Suppressor macrophage treated with lipopolysaccharide for 4 hours (primary cell): ENCODE measurements around the gene M6PR.
"Not testable (repeated sequence)": the region's sequence is repeated elsewhere in the genome, so short reads cannot be mapped to it uniquely, and the experiment has no call there.

Source experiments
- DNase-seq: peaks from one replicate; pipeline ENCODE4 v3.0.0-alpha.2; 2020

The M6PR gene

DNA sequence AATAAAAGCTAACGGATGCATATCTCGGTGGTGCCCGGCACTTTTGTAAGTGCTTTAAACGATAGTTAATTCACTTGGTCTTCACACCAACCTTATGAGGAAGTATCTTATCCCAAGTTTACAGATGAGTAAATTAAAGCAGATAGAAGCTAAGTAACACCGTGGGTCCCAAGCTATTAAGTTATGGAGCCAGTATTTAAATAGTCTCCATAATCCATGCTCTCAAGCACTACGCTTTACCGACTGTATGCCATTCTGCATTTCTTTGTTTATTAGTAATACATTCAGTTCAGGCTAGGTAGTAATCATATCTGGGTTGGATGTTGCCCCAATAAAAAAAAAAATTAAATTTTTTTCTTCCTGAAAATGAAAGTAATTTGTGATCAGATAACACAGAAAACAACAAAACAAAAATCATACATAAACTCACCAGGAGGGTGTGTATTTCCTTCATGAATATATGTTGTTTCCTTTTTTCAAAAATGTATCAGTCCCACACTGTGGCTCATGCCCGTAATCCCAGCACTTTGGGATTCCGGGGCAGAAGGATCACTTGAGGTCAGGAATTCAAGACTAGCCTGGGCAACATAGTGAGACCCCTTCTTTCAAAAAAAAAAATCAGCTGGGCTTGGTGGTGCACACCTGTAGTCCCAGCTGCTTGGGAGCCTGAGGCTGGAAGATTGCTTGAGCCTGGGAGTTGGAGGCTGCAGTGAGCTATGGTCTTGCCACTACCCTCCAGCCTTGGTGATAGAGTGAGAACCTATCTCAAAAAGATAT, 1.4 kb upstream of the M6PR start:
- DNase-seq = peak; percentile 23

DNA sequence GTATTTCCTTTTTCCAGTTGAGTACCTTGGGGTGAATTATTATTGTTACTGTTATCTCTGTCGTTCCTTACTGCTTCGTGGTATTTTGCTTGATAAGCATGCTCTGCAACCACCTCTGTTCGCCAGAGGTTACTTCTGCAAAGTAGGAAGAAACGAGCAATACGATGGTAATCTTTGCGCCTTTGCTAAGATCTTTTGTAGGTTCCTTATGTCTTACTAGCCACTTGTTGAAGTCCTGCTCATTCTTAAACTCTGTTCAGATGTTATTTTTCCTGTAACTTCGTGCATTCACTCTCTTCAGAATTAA, 729 bp upstream of the M6PR start:
- DNase-seq = no peak

DNA sequence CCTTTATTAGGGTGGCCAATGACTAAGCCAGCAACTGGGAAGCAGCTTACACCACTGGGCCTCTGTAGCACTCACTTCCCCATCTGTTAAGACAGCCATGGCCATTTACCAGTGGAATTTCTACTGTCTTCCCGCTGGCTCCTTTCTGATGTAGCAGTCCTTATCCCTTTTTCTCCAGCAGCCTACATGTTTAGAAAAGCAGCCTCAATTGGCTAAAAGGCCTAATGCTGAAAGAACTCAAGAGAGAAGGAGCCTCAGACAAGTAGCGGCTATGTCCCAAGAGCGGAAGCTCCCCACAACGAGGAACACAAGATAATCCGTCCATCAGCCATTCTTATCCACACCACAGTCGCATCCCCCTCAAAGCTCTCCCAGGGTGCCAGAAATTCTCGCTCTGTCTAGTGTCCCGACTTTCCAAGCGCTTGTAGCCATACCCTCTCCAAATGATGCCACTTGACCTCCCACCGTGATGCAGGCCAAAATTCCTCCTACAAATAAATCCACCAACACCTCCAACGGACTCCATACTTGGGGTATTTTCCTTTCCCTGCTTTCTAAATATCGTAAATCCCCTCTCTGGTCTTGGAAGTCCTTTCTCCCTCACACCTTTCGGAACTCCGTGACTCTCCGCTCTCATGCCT, 624 bp downstream of the M6PR start:
- DNase-seq = peak; percentile 81

DNA sequence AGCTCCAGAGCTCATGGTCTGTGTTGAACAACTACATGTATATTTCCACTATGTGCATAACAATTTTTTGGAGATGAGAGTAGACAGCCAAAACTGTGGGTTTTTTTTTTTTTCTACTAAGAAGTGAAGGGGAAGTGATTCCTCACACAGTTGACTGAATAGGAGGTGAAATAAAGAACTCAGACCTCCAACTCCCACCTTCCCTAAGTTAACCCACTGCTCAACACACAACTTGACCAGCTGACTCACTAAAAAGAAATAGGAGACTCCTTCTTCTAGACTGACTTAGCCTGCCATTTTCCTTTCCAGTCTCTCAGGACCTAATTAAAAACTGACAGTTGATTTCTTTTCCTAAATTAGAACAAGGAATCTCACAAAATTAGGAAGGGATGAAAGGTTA, 1.7 kb downstream of the M6PR start:
- peak; percentile 54 for DNase-seq

DNA sequence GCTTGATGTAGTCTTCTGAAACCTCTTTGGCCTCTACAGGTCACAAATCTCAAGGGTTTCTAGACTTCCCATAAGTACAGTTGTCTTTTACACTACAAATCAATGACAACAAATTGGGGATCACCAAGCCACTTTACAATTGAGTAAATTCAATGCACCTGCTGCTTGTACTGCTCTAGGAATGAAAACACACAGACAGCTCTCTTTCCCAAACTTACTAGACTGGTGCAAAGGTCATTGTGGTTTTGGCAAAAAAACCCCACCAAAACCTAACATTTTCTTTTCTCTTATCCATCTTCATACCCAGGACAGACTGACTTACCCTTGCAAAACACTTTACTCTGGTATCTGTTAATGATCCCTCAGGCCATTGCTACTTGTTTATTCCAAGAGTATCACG, 2.7 kb downstream of the M6PR start:
- no peak for DNase-seq

DNA sequence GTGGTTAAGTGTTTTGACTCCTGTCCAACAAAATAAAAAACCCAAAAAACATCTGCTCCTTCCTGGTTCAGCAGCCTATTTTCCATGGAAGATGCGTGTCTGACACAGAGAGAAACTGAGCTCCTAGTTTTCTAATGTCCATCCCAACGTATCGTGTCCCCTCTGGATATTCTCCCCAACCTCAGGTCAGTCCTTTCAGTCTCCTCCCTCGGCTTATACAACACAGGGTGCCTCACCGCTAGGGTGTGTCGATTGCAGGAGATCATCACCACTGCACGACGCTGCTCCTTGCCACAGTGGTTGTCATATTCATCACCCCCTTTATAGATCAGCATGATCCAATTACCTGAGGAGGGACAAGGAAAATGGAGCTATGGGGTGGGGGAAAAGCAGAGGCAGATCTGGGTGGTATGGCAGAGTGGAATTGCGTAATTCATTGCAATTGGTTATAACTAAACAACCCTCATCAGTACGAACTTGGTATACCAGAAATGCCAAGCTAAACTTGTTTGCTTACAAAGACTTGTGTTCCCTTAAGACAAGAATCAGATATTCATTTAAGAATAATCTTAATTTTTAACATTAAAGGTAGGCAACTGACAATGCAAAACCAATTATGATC, 5.8 kb downstream of the M6PR start:
- no peak for DNase-seq

DNA sequence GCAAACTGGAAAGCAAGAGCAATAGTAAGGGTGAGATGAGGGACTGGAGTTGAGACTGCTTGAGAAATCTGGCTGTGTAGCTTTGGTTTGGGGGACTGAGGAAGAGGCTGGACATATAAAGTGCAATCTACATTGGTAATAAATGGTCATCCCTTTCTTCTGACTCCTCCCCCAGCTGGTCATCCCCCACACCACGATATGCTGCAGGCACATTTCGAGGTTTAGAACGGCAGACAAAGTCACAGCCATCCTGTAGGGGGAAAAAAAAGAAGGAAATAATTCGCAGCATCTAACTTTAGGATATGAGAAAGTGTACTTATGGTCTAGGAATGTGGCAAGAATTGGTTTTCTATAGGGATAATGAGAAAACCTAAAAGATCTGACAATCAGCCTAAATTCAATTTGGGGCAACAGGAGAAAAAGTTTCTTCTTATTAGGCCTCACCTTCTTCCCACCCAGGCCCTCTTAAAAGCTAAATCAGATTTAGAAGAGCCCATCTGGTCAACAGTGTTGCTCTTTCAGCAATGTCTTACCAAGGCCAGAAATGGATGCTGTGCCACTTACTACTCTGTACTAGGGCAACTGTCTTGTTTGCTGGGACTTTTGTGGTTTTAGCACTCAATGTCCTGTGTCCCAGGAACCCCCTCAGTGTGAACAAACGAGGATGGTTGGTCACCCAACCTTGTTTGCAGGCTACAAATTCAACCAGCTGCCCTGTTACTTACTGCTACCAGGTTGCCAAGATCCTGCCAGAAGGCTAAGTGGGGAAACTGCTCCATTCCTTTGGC, 7.6 kb downstream of the M6PR start:
- DNase-seq = no peak

DNA sequence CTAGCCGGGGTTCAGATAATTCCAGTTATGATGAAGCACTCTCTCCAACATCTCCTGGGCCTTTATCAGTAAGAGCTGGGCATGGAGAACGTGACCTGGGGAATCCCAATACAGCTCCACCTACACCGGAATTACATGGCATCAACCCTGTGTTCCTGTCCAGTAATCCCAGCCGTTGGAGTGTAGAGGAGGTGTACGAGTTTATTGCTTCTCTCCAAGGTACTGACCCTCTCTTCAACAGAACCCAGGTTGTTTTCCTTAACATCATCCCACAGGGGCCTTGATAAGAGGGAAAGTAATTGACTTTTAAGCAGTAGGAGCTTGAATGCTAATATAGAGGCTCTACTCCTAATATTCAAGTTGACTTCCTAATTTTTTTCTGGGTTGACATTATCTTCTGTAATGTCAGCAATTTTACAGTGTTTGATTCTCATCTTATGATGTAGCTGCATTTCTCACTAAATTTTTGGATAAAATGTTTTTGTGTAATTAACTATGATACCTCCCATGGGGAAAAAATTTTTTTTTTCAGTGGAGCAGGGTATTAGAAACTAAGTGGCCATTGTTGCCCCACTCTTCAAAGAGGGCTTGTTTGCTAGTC, 11.5 kb downstream of the M6PR start:
- not testable (repeated sequence) for DNase-seq

DNA sequence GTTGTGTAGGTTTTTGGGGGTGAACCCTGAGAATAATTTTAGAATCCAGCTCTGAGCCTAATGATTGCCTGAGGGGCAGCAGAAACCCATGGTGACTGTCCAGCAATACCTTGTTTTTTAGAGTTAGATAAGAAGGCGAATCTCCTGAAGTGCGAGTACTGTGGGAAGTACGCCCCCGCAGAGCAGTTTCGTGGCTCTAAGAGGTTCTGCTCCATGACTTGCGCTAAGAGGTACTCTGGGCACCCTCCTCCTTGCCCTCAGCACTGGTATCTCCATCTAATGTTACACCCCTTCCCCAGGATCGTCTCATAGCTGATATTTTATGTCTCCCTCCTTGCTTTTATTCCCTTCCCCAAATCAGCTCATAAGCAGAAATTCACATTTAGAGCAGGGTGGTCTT, 12.7 kb downstream of the M6PR start:
- no peak for DNase-seq

DNA sequence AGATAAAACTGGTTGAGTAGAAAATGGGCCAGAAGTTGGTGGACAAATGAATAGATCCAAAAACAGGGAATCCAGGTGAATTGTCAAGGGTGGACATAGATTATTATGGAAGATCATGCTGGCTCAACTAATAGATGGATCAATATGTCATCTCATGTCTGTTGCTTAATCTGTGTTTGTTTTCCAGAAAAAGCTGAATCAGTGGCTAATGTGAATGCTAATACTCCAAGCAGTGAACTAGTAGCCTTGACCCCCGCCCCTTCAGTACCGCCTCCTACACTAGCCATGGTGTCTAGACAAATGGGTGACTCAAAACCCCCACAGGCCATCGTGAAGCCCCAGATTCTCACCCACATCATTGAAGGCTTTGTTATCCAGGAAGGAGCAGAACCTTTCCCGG, 15.4 kb downstream of the M6PR start:
- not testable (repeated sequence) for DNase-seq

DNA sequence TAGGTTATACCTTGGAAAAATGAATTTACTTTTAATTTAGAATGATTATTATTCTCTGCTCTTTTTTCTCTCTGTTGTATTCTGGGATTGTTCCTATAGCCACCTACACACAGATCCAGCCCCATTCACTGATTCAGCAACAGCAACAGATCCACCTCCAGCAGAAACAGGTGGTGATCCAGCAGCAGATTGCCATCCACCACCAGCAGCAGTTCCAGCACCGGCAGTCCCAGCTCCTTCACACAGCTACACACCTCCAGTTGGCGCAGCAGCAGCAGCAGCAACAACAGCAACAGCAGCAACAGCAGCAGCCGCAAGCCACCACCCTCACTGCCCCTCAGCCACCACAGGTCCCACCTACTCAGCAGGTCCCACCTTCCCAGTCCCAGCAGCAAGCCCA, 17.0 kb downstream of the M6PR start:
- DNase-seq = not testable (repeated sequence)

DNA sequence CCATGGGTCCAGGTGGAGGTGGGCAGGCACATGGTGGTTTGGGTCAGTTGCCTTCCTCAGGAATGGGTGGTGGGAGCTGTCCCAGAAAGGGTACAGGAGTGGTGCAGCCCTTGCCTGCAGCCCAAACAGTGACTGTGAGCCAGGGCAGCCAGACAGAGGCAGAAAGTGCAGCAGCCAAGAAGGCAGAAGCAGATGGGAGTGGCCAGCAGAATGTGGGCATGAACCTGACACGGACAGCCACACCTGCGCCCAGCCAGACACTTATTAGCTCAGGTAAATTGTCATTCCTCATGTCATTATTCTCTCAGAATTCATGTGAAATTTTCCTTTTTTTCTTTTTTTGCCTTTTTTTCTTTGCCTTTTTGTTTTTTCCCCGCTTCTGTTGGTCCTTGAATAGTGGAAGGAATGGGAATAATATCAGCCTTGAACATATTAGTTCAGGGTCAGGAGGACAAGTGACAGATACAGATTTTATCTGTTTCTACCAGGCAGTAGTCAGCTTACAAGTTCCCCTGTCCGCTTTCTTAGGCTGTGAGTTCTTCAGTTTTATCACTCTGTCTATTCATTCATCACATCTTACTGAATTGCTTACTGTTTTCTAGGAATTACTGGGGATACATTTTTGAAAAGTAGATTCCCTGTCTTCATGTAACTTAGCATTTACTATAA, 18.7 kb downstream of the M6PR start:
- not testable (repeated sequence) for DNase-seq

DNA sequence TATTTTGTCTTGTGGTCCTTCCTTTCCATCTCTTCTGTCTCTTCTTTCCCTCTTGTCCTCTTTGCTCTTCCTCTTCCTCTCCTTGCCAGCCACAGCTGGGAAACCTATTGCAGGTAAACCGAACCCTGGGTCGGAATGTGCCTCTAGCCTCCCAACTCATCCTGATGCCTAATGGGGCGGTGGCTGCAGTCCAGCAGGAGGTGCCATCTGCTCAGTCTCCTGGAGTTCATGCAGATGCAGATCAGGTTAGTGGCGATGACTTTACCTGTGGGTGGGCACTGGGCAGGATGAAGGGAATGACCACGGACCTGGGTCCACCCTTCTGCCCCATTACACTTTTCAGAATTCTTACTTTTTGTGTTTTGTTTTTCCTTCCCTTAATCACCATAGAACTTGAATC, 26.9 kb downstream of the M6PR start:
- no peak for DNase-seq

DNA sequence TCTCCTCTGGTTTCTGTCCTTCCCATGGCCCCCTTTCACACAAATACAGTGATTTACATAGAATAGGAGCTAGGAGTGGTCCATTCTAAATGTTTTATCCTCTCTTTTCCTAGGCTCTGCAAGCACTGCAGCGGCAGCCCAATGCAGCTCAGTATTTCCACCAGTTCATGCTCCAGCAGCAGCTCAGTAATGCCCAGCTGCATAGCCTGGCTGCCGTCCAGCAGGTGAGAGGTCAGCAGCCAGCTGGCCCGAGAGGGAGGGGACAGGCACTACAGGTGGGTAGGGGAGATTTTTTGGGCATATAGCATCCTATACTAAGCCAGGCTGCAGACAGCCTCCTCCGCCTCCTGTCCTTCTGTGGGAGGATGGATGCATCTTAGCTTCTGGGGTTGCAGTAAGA, 29.8 kb downstream of the M6PR start:
- DNase-seq = not testable (repeated sequence)

DNA sequence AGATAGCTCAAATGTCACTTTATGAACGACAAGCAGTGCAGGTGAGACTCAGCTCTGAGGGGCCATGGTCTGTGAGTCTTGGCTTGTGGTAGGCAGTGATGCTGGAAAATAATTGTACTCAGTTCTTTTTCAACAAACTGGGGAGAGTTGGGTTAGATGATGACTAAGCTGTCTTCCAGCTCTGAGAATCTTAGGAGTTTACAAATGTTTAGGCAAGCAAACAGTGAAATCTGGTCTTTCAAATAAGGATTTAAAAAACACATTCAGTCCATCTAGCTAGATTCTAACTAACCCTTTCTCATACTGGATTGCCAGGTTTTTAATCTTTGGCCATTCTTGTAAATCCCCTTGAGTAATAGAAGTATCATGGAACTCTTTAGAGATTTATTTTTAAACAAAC, 31.7 kb downstream of the M6PR start:
- DNase-seq = no peak

DNA sequence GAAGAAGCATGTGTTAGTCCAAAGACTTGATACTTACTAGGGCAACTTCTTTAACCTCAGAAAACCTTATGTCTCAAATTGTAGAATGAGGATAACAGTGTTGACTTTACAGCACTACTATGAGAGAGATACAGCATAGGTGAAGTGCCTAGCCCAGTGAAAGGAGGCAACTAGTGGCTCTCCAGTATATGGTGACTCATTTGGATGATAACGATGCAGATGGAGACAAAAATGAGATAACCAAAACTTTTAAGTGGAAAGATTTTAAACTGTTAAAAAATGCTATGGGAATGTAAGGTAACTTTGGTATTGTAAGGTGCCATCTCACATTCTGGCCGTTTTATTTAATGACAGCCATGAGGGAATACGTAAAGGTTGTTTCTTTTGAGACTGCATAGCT, 32.4 kb downstream of the M6PR start:
- DNase-seq = no peak

DNA sequence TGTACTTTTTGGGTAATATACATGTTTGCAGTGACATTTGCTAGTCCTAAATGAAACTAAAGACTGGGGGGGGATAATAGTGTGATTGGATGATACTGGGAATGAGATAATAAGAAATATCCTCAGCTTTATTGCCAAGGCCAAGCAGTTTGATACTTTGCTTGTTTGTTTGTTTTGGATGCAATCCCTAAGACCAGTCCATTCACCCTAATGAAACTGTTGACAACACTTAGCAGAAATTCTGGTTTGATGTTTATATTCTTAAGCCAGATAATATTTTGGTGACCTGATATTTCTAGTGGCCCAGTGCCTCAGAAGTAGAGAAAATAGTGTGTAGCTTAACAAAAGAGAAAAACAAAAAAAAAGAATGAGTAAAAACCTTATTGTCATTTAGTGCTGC, 33.3 kb downstream of the M6PR start:
- DNase-seq = no peak

DNA sequence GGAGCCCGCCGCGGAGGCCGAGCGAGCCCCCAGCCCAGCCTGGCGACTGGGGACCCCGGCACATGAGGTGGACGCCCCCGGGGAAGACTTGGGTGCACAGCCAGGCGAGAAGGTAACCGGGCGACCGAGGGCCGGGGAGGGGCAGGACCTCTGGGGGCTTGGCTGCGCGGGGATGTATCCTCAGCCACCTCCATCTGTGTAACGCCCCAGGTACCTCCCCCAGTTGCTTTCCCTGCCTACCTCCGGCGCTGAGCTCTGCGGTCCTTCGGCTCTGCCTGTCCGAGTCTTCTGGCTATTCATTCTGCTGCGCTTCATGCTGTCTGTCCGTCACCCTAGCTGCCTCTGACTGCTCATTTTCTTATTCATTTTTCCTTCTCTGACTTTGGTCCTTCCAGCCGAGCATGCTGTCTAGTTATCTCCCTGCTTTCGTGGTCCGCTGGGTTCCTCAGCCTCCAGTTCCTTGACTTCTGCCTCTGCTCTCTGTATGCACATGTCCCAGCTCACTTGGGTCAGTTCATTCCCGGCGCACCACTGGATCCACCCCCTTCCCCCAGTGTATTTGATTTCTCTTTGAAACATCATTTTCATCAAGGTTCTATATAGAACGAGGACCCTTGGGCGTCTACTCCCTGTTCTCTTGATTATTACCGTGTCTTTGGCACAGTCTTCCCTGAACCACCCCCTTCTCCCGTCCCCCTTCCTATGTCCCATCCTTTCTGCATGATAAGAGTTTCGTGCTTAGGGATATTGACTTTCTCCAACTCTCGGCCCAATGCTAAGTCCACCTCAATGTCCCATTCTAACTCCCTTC, 34.5 kb downstream of the M6PR start:
- peak; percentile 19 for DNase-seq

DNA sequence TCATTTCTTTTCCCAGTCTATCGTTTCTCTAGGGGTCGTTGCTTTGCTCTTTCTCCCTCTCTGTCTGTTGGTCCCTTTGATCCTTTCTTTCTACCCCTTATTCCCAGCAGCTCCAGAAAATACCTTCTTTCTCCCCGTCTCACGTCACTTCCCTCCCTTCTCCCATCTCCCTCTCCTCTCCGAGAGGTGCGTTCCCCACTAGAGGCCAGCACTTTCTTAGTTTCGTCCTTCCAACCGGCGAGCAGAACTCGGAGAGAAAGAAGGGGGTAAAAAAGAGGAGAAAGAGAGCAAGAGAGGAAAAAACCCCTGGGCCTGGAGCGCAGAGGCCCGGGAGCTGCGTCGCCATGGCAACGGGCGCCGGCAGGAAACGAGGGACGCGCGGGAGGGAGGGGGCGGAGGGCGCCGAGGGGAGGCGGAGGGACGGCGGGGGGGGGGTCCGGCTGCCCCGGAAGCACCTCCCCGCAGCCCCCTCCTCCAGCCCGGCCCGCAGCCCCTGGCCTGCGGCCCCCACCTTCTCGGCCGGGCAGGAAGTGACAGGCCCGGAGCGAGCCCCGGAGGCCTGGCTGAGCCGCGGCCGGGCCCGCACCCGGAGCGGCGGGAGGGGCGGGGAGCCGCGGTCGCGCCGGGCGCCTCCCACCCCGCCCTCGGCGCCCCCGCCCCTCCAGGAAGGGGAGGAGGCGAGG, 35.3 kb downstream of the M6PR start, which contains the start of gene PHC1:
Gene PHC1 (plus strand): TSS at position 477 of the 683 bp plus-strand sequence. CDS start 3,169 bp downstream, outside the sequence.
- DNase-seq = peak; percentile 67

DNA sequence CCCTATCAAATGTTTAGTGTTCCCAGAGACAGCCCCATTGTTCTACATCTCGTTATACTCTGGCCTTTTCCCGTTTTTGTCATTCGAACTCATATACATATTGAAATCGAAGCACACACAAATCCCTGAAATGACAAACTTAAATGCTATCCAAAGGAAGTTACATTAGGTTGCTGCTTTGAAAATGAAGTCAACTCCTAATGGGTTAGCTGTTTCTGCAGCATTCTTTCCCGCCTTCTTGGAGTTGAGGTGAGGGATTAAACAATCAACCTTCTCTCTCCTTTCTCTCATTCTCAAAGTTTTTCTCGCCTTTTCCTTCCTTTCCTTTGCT, 35.8 kb downstream of the M6PR start:
- no peak for DNase-seq

DNA sequence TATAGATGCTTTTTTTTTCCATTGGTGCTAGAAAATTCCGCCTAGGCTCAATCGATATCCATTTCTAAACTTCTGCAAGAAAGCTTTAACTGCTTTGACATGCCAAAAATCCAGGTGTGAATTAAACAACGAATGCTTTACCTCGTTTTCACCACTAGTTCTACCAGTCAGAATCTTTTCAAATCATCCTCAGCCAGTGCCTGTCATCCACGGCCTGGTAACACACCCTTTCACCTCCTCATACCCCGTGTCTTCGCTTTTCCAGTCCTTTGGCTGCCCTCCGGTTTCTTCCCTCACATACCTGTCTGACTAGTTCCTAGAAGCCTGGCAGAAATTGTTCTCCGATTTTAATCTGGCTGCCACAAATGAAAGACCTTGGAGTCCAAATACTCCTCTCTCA, 36.5 kb downstream of the M6PR start:
- DNase-seq = no peak
